HepG2 (cell line): Measurements from ENCODE around the gene GPR107. TPM values are rescaled to one million over a fixed set of nuclear protein-coding genes. Genes with fewer than 3 reads are reported as not detected.

Experiments used
- ATAC-seq: fragments of 200-7000 bp; cut with Tn5 transposase; 3 replicates; pipeline ENCODE4 v1.9.1; 2020; ENCODE audit warnings: mild to moderate bottlenecking, moderate library complexity
- BruUV-seq: library from RNA; stranded (reverse); fragments of 400-500 nt; replicated peaks from 2 replicates; lab custom pipeline; 2021; lab: Mats Ljungman, UMichigan
- CTCF ChIA-PET: fragments of 300-600 bp; formaldehyde crosslinking; extraction: SDS; loops from one replicate; lab custom pipeline; 2021; ENCODE audit warnings: low total read pairs, inconsistent platforms, low intra/inter-chr PET ratio; lab: Yijun Ruan, JAX
- POLR2A ChIA-PET: fragments of 350-600 bp; sonication (Branson Sonifier 250); formaldehyde crosslinking; loops from one replicate; lab custom pipeline; 2020; ENCODE audit warnings: antibody characterized with exemption, inconsistent platforms; lab: Yijun Ruan, JAX
- DNase-seq: peaks from one replicate; pipeline ENCODE4 v3.0.0-alpha.2; 2015; ENCODE audit warnings: low spot score
- FAIRE-seq: peaks from 3 replicates; lab custom pipeline; 2011; peaks lifted over from hg19 to GRCh38; lab: Jason Lieb, UNC
- H2AFZ ChIP-seq: one replicate; pipeline ENCODE4 v1.6.1; 2011; ENCODE audit warnings: low read length, inconsistent platforms
- H3K27ac ChIP-seq: fragments of 300-600 bp; 3 replicates; pipeline ENCODE4 v1.8.0; 2011; ENCODE audit warnings: mixed run types, mild to moderate bottlenecking, mixed read lengths, low read length, inconsistent platforms; ENCODE audit not compliant: insufficient read depth; ENCODE audit errors: extremely low read length
- H3K27me3 ChIP-seq, 2 experiments: fragments of 200-600 bp in 1 of 2; 2 replicates in 1 of 2; 3 replicates in 1 of 2; pipeline versions ENCODE4 v1.6.0 to v1.8.0; 2011; ENCODE audit warnings: low read length in 2 of 2, mild to moderate bottlenecking in 2 of 2, moderate library complexity in 2 of 2, inconsistent platforms in 1 of 2; ENCODE audit not compliant: insufficient read depth in 2 of 2, control insufficient read depth in 1 of 2
- H3K36me3 ChIP-seq, 2 experiments: fragments of 200-600 bp in 1 of 2; replicated peaks in 1 of 2; 2 replicates in 1 of 2; 3 replicates in 1 of 2; pipeline versions ENCODE4 v1.5.1 to v1.8.0; 2011; ENCODE audit warnings: low read length in 2 of 2, inconsistent platforms in 1 of 2; ENCODE audit not compliant: insufficient read depth in 2 of 2, control insufficient read depth in 1 of 2
- H3K4me1 ChIP-seq: 2 replicates; pipeline ENCODE4 v1.5.1; 2012; ENCODE audit warnings: low read length, inconsistent platforms; ENCODE audit not compliant: insufficient read depth
- H3K4me2 ChIP-seq: 2 replicates; pipeline ENCODE4 v1.6.0; 2011; ENCODE audit warnings: low read depth, low read length, inconsistent platforms
- H3K4me3 ChIP-seq, 3 experiments: fragments of 200-600 bp in 1 of 3; sonication (generic), shearing (Covaris generic) in 1 of 3; replicated peaks in 1 of 3; 2 replicates each; pipeline ENCODE4 v1.5.1; 2011 to 2016; ENCODE audit warnings: low read length in 3 of 3, inconsistent platforms in 2 of 3, low read depth in 2 of 3, mild to moderate bottlenecking in 2 of 3, control low read depth in 1 of 3, mixed read lengths in 1 of 3; ENCODE audit not compliant: insufficient read depth in 1 of 3
- H3K79me2 ChIP-seq: one replicate; pipeline ENCODE4 v1.6.1; 2011; ENCODE audit warnings: low read length, inconsistent platforms; ENCODE audit not compliant: insufficient read depth
- H3K9ac ChIP-seq: 2 replicates; pipeline ENCODE4 v1.6.0; 2011; ENCODE audit warnings: mild to moderate bottlenecking, low read depth, low read length, inconsistent platforms; ENCODE audit not compliant: insufficient read depth
- H3K9me3 ChIP-seq: 2 replicates; pipeline ENCODE4 v1.5.1; 2012; ENCODE audit warnings: mild to moderate bottlenecking, low read length
- H4K20me1 ChIP-seq: 2 replicates; pipeline ENCODE4 v1.6.0; 2011; ENCODE audit warnings: inconsistent platforms, mild to moderate bottlenecking, low read length, moderate library complexity; ENCODE audit not compliant: insufficient read depth
- CBX1 ChIP-seq: IDR thresholded peaks from one replicate; pipeline ENCODE4 v1.6.1; 2016; ENCODE audit warnings: antibody characterized with exemption, low read depth
- EP300 ChIP-seq, 3 experiments: sonication (generic) in 1 of 3; formaldehyde crosslinking in 1 of 3; IDR thresholded peaks; 2 replicates each; pipeline versions ENCODE4 v1.5.1 to v1.6.1; 2011 to 2020; ENCODE audit warnings: low read depth in 2 of 3, low read length in 2 of 3, borderline replicate concordance in 1 of 3, improper control_type of control experiment in 1 of 3, mild to moderate bottlenecking in 1 of 3, missing genetic modification reagents in 1 of 3, moderate library complexity in 1 of 3
- FOXP1 ChIP-seq, 2 experiments: fragments of 450-650 bp in 1 of 2; IDR thresholded peaks; 2 replicates each; pipeline ENCODE4 v1.6.1; 2017 to 2018; ENCODE audit warnings: antibody characterized with exemption in 1 of 2
- JUN ChIP-seq: sonication (generic); formaldehyde crosslinking; IDR thresholded peaks from 2 replicates; pipeline ENCODE4 v1.4.0; 2020; ENCODE audit warnings: mild to moderate bottlenecking, missing genetic modification reagents
- SIN3A ChIP-seq: IDR thresholded peaks from 2 replicates; pipeline ENCODE4 v1.6.1; 2011; ENCODE audit warnings: low read depth, mild to moderate bottlenecking, control low read depth, low read length, borderline replicate concordance
- SMC3 ChIP-seq: IDR thresholded peaks from 2 replicates; pipeline ENCODE4 v1.6.1; 2011; ENCODE audit warnings: low read length, improper control_type of control experiment
- SOX6 ChIP-seq, 2 experiments: fragments of 450-650 bp in 1 of 2; sonication (generic) in 1 of 2; formaldehyde crosslinking in 1 of 2; IDR thresholded peaks; 2 replicates each; pipeline versions ENCODE4 v1.4.0 to v1.6.1; 2017 to 2020; ENCODE audit warnings: antibody characterized with exemption in 1 of 2, mild to moderate bottlenecking in 1 of 2, missing genetic modification reagents in 1 of 2
- YEATS2 ChIP-seq: sonication (generic); formaldehyde crosslinking; IDR thresholded peaks from 2 replicates; pipeline ENCODE4 v1.4.0; 2020; ENCODE audit warnings: missing genetic modification reagents, borderline replicate concordance
- ZNF891 ChIP-seq: sonication (generic); formaldehyde crosslinking; IDR thresholded peaks from 2 replicates; pipeline ENCODE4 v1.5.0; 2020; ENCODE audit warnings: mild to moderate bottlenecking, missing genetic modification reagents
- WGBS: methylation state at CpG from one replicate; pipeline ENCODE4 v1.1.6; 2017; ENCODE audit warnings: low lambda C conversion rate; 5-methylcytosine and 5-hydroxymethylcytosine counted together
- in situ Hi-C: cut with HindIII; loops from 2 replicates; pipeline ENCODE4 v1.10.0; 2017; ENCODE audit warnings: low pct_unique_long_range_greater_than_20kb; ENCODE audit not compliant: extremely low pct_ligation_motif_present
- intact Hi-C: fragments of 100-400 bp; cut with micrococcal nuclease; formaldehyde crosslinking; loops from one replicate; pipeline ENCODE4 v1.10.0; 2022; ENCODE audit not compliant: unreplicated experiment
- polyA plus RNA-seq, 8 experiments: library from polyadenylated mRNA; depleted of rRNA in 3 of 8; stranded (reverse) in 7 of 8; unstranded in 1 of 8; fragments of >200 nt; fragmentation: Illumina TruSeq in 4 of 8; extraction: Trizol in 4 of 8; gene quantifications; 2 replicates each; pipeline versions ENCODE4 v1.2.1 to v1.2.3, GENCODE V29; 2011 to 2016; ENCODE audit warnings: low read depth in 4 of 8, missing spikeins in 1 of 8, mixed read lengths in 1 of 8; ENCODE audit not compliant: insufficient read depth in 1 of 8
- total RNA-seq, 5 experiments: library from RNA; depleted of rRNA; stranded (reverse); fragments of >200 nt; fragmentation: Illumina TruSeq; extraction: Trizol; gene quantifications; 2 replicates each; pipeline ENCODE4 v1.2.3, GENCODE V29; 2016; ENCODE audit warnings: low read depth in 1 of 5
- TF ChIP-seq, protein P1 (sequence below): IDR thresholded peaks from 2 replicates; pipeline ENCODE4 v1.4.0; 2020; ENCODE audit warnings: mild to moderate bottlenecking, missing genetic modification reagents
- TF ChIP-seq, protein P2 (sequence below): sonication (generic); formaldehyde crosslinking; IDR thresholded peaks from 2 replicates; pipeline ENCODE4 v1.8.0; 2022; ENCODE audit warnings: missing genetic modification reagents, mild to moderate bottlenecking, inconsistent platforms, borderline replicate concordance
- TF ChIP-seq, protein P3 (sequence below): IDR thresholded peaks from 2 replicates; pipeline ENCODE4 v1.6.1; 2012; ENCODE audit warnings: low read depth, low read length, improper control_type of control experiment

GPR107 gene
- total and polyA plus RNA-seq, 2 of the 13 experiments (the other 11 are each of a cell fraction or from before 2014, with no cell fraction given) = 22.5 to 24.4 TPM

DNA sequence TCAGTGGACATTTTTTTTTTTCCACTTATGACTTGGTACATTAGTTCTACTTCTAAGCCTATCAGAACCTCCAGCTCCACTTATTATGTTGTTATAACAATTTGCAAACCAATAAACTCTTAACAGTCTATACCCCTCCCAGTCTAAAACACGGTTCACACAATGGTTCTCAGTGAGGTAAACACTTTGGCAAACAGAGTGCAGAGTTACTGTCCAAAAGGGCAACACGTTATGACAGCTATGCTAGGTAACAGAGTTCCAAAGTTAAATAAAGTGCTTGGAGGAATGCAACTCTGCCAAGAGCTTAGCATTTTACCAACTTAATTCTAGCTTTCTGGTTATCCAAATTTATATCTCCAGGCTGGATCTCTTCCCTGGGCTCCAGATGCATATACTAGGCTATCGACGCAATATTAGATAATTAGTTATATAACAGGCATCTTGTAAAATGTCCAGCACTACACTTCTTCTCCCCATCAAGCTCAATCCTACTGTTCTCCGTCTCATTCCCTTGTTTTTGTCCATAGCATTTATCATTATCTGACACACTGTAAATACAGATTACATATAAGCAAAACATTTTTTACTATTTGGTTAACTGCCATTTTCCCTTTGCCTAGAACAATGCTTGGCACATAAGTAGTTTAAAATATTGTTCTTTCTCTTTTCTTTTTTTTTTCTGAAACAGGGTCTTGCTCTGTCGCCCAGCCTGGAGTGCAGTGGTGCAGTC is 25.0 kb upstream of the GPR107 start:
- peak overlapping the region; percentile 82 for H3K4me2 ChIP-seq
- H3K27ac ChIP-seq = peak overlapping the region; percentile 91
- 8% methylated on average over 6 of the region's 6 CpGs for WGBS
- no peaks in the 10 kb centered on the region for H3K27me3 ChIP-seq
- H3K9me3 ChIP-seq = no peaks in the 10 kb centered on the region
- no peak overlapping the region for H2AFZ ChIP-seq
- no TSS peak for BruUV-seq
- peaks cover 82% of the 10 kb centered on the region for H3K4me1 ChIP-seq
- intact Hi-C loops = no loop called here
- ChIA-PET POLR2A (interaction anchor here (0.8 to 2.1 kb wide), 6 partner anchors 10 to 25 kb away, joined by 4 to 11 read pairs (median 8); partner anchors contain the start of genes FNBP1 and GPR107), CTCF (no interaction called here)
- in situ Hi-C loops = no loop called here
- H4K20me1 ChIP-seq = no peaks in the 10 kb centered on the region
- peak overlapping the region; percentile 19 to 42 (median 42); a peak in 4 of 6 replicates for H3K4me3 ChIP-seq
- peak; percentile 93 for DNase-seq
- ATAC-seq = peak; percentile 99
- H3K36me3 ChIP-seq = no peaks in the 10 kb centered on the region
- peaks cover 56% of the 10 kb centered on the region for H3K79me2 ChIP-seq
- FAIRE-seq = peak; percentile 83
- H3K9ac ChIP-seq = peak overlapping the region; percentile 64
- TF ChIP-seq SOX6 (IDR thresholded peaks at IDR 0.05) = no peak
- TF ChIP-seq SOX6 (CRISPR knock-in tag; IDR thresholded peaks at IDR 0.05) = peak; percentile 89
- TF ChIP-seq ZNF891 (CRISPR knock-in tag) = no peak
- no peak for TF ChIP-seq CBX1
- TF ChIP-seq, protein P1, sequence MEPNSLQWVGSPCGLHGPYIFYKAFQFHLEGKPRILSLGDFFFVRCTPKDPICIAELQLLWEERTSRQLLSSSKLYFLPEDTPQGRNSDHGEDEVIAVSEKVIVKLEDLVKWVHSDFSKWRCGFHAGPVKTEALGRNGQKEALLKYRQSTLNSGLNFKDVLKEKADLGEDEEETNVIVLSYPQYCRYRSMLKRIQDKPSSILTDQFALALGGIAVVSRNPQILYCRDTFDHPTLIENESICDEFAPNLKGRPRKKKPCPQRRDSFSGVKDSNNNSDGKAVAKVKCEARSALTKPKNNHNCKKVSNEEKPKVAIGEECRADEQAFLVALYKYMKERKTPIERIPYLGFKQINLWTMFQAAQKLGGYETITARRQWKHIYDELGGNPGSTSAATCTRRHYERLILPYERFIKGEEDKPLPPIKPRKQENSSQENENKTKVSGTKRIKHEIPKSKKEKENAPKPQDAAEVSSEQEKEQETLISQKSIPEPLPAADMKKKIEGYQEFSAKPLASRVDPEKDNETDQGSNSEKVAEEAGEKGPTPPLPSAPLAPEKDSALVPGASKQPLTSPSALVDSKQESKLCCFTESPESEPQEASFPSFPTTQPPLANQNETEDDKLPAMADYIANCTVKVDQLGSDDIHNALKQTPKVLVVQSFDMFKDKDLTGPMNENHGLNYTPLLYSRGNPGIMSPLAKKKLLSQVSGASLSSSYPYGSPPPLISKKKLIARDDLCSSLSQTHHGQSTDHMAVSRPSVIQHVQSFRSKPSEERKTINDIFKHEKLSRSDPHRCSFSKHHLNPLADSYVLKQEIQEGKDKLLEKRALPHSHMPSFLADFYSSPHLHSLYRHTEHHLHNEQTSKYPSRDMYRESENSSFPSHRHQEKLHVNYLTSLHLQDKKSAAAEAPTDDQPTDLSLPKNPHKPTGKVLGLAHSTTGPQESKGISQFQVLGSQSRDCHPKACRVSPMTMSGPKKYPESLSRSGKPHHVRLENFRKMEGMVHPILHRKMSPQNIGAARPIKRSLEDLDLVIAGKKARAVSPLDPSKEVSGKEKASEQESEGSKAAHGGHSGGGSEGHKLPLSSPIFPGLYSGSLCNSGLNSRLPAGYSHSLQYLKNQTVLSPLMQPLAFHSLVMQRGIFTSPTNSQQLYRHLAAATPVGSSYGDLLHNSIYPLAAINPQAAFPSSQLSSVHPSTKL (CRISPR knock-in tag) = peak; percentile 74
- TF ChIP-seq FOXP1 (IDR thresholded peaks at IDR 0.05) = peak; percentile 88
- peak; percentile 97 for TF ChIP-seq FOXP1 (CRISPR knock-in tag; IDR thresholded peaks at IDR 0.05)
- TF ChIP-seq, protein P2, sequence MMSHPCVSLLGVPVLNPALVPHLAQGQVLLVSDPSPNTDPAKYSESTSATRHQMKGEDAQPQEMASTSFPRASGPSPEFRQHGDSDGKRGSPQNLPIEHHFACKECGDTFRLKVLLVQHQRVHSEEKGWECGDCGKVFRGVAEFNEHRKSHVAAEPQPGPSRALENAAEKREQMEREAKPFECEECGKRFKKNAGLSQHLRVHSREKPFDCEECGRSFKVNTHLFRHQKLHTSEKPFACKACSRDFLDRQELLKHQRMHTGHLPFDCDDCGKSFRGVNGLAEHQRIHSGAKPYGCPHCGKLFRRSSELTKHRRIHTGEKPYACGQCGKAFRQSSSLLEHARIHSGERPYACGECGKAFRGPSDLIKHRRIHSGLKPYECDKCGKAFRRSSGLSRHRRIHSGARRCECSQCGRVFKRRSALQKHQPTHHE = no peak
- peak in 1 of 2 experiments; percentile 62; a peak in 1 of 4 replicates for TF ChIP-seq EP300 (IDR thresholded peaks at IDR 0.05; ENCODE audit: low read depth in 2 of 2, low read length in 2 of 2)
- no peak for TF ChIP-seq EP300 (CRISPR knock-in tag; IDR thresholded peaks at IDR 0.05; ENCODE audit: borderline replicate concordance)
- no peak for TF ChIP-seq YEATS2
- 0 out of 2 replicates have a peak, but pooled peaks have one; percentile 41 for TF ChIP-seq SIN3A
- TF ChIP-seq SMC3 = peak; percentile 10; the same call in 1 of the 2 replicates
- TF ChIP-seq JUN (CRISPR knock-in tag) = 0 out of 2 replicates have a peak, but pooled peaks have one; percentile 30
- TF ChIP-seq, protein P3, sequence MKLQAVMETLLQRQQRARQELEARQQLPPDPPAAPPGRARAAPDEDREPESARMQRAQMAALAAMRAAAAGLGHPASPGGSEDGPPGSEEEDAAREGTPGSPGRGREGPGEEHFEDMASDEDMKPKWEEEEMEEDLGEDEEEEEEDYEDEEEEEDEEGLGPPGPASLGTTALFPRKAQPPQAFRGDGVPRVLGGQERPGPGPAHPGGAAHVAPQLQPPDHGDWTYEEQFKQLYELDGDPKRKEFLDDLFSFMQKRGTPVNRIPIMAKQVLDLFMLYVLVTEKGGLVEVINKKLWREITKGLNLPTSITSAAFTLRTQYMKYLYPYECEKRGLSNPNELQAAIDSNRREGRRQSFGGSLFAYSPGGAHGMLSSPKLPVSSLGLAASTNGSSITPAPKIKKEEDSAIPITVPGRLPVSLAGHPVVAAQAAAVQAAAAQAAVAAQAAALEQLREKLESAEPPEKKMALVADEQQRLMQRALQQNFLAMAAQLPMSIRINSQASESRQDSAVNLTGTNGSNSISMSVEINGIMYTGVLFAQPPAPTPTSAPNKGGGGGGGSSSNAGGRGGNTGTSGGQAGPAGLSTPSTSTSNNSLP = peak; percentile 44; the same call in 1 of the 2 replicates
